B cell (primary cell): ENCODE data around the gene FBP1. TPM values are rescaled to one million over a fixed set of nuclear protein-coding genes. Genes with fewer than 3 reads are reported as not detected.

Experiments
- ATAC-seq: fragments of 200-7000 bp; cut with Tn5 transposase; one replicate; pipeline ENCODE4 v1.10.0; 2021; ENCODE audit warnings: low read depth, mild to moderate bottlenecking, moderate number of reproducible peaks, moderate library complexity
- CTCF ChIA-PET: fragments of 350-600 bp; sonication (Branson Sonifier 250); formaldehyde crosslinking; loops from one replicate; lab custom pipeline; 2021; ENCODE audit warnings: antibody characterized with exemption, inconsistent platforms; lab: Charles Lee
- POLR2A ChIA-PET: fragments of 350-600 bp; sonication (Branson Sonifier 250); formaldehyde crosslinking; loops from one replicate; lab custom pipeline; 2021; ENCODE audit warnings: antibody characterized with exemption; lab: Charles Lee
- DNase-seq: peaks from one replicate; pipeline ENCODE4 v3.0.0; 2013
- H2AFZ ChIP-seq: 2 replicates; pipeline ENCODE4 v1.6.1; 2012; ENCODE audit warnings: mild to moderate bottlenecking, low read depth, low read length; ENCODE audit not compliant: insufficient read depth, poor library complexity, severe bottlenecking
- H3K27ac ChIP-seq, 2 donors: 1 replicate in 1 of 2; 2 replicates in 1 of 2; pipeline ENCODE4 v1.5.1; 2012 to 2013; ENCODE audit warnings: low read length in 2 of 2, mild to moderate bottlenecking in 2 of 2, moderate library complexity in 1 of 2
- H3K27me3 ChIP-seq, 4 experiments: fragments of 200-600 bp in 1 of 4; sonication (generic) in 1 of 4; replicated peaks in 1 of 4; 1 replicate in 2 of 4; 2 replicates in 2 of 4; pipeline versions ENCODE4 v1.6.1 to v1.7.0; 2013 to 2016; ENCODE audit warnings: low read length in 3 of 4, mild to moderate bottlenecking in 2 of 4, mixed read lengths in 1 of 4, moderate library complexity in 1 of 4; ENCODE audit not compliant: insufficient read depth in 4 of 4, control insufficient read depth in 3 of 4; ENCODE audit errors: control extremely low read depth in 1 of 4
- H3K36me3 ChIP-seq, 2 experiments: replicated peaks in 1 of 2; 1 replicate in 1 of 2; 2 replicates in 1 of 2; pipeline versions ENCODE4 v1.6.1 to v1.7.1; 2013; ENCODE audit warnings: low read length in 1 of 2; ENCODE audit not compliant: insufficient read depth in 2 of 2, control insufficient read depth in 1 of 2; ENCODE audit errors: control extremely low read depth in 1 of 2, extremely low read depth in 1 of 2
- H3K4me1 ChIP-seq, 2 donors: fragments of 200-600 bp in 1 of 2; sonication (generic) in 1 of 2; 1 replicate in 1 of 2; 2 replicates in 1 of 2; pipeline versions ENCODE4 v1.5.1 to v1.6.1; 2013 to 2017; ENCODE audit warnings: low read length in 2 of 2; ENCODE audit not compliant: control insufficient read depth in 2 of 2, insufficient read depth in 2 of 2
- H3K4me2 ChIP-seq: replicated peaks from 2 replicates; pipeline ENCODE3; 2012; ENCODE audit warnings: mild to moderate bottlenecking, low read depth, low read length; ENCODE audit not compliant: poor library complexity, severe bottlenecking
- H3K4me3 ChIP-seq, 5 experiments: fragments of 200-600 bp in 1 of 5; sonication (generic) in 1 of 5; 1 replicate in 3 of 5; 2 replicates in 2 of 5; pipeline versions ENCODE4 v1.5.1 to v1.7.0; 2011 to 2016; ENCODE audit warnings: low read length in 4 of 5, mild to moderate bottlenecking in 4 of 5, low read depth in 2 of 5, control low read depth in 1 of 5, moderate library complexity in 1 of 5; ENCODE audit not compliant: insufficient read depth in 1 of 5; ENCODE audit errors: control extremely low read depth in 1 of 5, extremely low read depth in 1 of 5
- H3K79me2 ChIP-seq: fragments of 200-600 bp; sonication (generic); one replicate; pipeline ENCODE4 v1.6.0; 2016; ENCODE audit warnings: low read length; ENCODE audit not compliant: control insufficient read depth, insufficient read depth
- H3K9ac ChIP-seq: fragments of 200-600 bp; sonication (generic); 2 replicates; pipeline ENCODE4 v1.6.1; 2017; ENCODE audit warnings: mild to moderate bottlenecking, low read length, moderate library complexity
- H3K9me3 ChIP-seq, 3 donors: one replicate each; pipeline versions ENCODE4 v1.6.1 to v1.7.1; 2013; ENCODE audit warnings: low read length in 2 of 3; ENCODE audit not compliant: control insufficient read depth in 2 of 3, insufficient read depth in 1 of 3; ENCODE audit errors: control extremely low read depth in 1 of 3
- H4K20me1 ChIP-seq: 2 replicates; pipeline ENCODE4 v1.6.0; 2012; ENCODE audit warnings: mild to moderate bottlenecking, low read length; ENCODE audit not compliant: insufficient read depth, control insufficient read depth, poor library complexity, severe bottlenecking
- H3K27ac Mint-ChIP-seq: one replicate; pipeline ENCODE4 v1.8.0; 2021; ENCODE audit warnings: mixed read lengths
- H3K27me3 Mint-ChIP-seq: one replicate; pipeline ENCODE4 v1.8.0; 2021; ENCODE audit warnings: mixed read lengths
- H3K4me1 Mint-ChIP-seq: one replicate; pipeline ENCODE4 v1.8.0; 2021; ENCODE audit warnings: mixed read lengths
- H3K4me3 Mint-ChIP-seq: one replicate; pipeline ENCODE4 v1.8.0; 2021; ENCODE audit warnings: mixed read lengths
- H3K9me3 Mint-ChIP-seq: one replicate; pipeline ENCODE4 v1.8.0; 2022; ENCODE audit warnings: mixed read lengths; ENCODE audit not compliant: insufficient read depth
- EZH2 ChIP-seq: IDR thresholded peaks from 2 replicates; pipeline ENCODE4 v1.6.1; 2012; ENCODE audit warnings: borderline replicate concordance, low read depth, mild to moderate bottlenecking, moderate library complexity, low read length; ENCODE audit not compliant: insufficient read depth, poor library complexity, severe bottlenecking
- WGBS: methylation state at CpG from one replicate; pipeline ENCODE4 v1.1.5; 2013; ENCODE audit warnings: missing lambda C conversion rate; ENCODE audit not compliant: insufficient coverage; 5-methylcytosine and 5-hydroxymethylcytosine counted together
- intact Hi-C: fragments of 100-400 bp; cut with micrococcal nuclease; formaldehyde crosslinking; loops from one replicate; pipeline ENCODE4 v1.10.0; 2022
- polyA minus RNA-seq: library from RNA; depleted of rRNA, polyadenylated mRNA; stranded (reverse); fragments of >200 nt; gene quantifications from 2 replicates; pipeline ENCODE4 v1.2.3, GENCODE V29; 2012
- polyA plus RNA-seq: library from polyadenylated mRNA; depleted of rRNA; stranded (reverse); fragments of >200 nt; gene quantifications from 2 replicates; pipeline ENCODE4 v1.2.3, GENCODE V29; 2012
- total RNA-seq, 2 donors: library from RNA; stranded (reverse); fragments of 120-200 nt in 1 of 2; gene quantifications; 1 replicate in 1 of 2; 2 replicates in 1 of 2; pipeline versions ENCODE4 v1.2.3 to v1.2.4, GENCODE V29; 2013 to 2022
- TF ChIP-seq, protein P1 (sequence below): fragments of 200-600 bp; IDR thresholded peaks from one replicate; pipeline ENCODE4 v1.8.0; 2022; ENCODE audit warnings: antibody characterized with exemption, mild to moderate bottlenecking

The FBP1 gene
- total RNA-seq, result 2.8 and 3.4 TPM in 2 replicates
- 1.4 TPM for total RNA-seq (2013)
- 2.7 and 2.8 TPM in 2 replicates for polyA plus RNA-seq
- polyA minus RNA-seq, result 0.93 and 1.7 TPM in 2 replicates

- CTCF ChIA-PET, result interaction anchor here (0.7 kb wide), 1 partner anchor 42 kb away, joined by 4 read pairs; no protein-coding TSS in a partner anchor
- intact Hi-C loops, result no loop called here
- H3K9ac ChIP-seq, result peak within 1 kb of the TSS; percentile 78
These were observed at the start of gene FBP1 for GRCh38 chr9:94639061-94639998. TSS of gene FBP1 (minus strand) at chr9:94639518. CDS start at chr9:94639310, 208 bp downstream.

More at GRCh38 chr9:94639061-94639998, at the start of gene FBP1:
- Histone ChIP-seq H3K79me2 (no peaks in the 10 kb centered on the region), H3K27me3 (peaks cover 0 to 5% (median 2%) of the 10 kb centered on the region in 4 experiments), H4K20me1 (no peaks in the 10 kb centered on the region), H3K4me1 (peaks cover 10 to 18% of the 10 kb centered on the region in 2 donors), H2AFZ (peak within 1 kb of the TSS; percentile 96), H3K4me3 (peak within 1 kb of the TSS; percentile 41 to 79 (median 66)), H3K27ac (peak within 1 kb of the TSS; percentile 2 to 62), H3K36me3 (no peaks in the 10 kb centered on the region), H3K9me3 (no peaks in the 10 kb centered on the region), H3K4me2 (peak within 1 kb of the TSS; percentile 90)
- TF ChIP-seq, protein P1, sequence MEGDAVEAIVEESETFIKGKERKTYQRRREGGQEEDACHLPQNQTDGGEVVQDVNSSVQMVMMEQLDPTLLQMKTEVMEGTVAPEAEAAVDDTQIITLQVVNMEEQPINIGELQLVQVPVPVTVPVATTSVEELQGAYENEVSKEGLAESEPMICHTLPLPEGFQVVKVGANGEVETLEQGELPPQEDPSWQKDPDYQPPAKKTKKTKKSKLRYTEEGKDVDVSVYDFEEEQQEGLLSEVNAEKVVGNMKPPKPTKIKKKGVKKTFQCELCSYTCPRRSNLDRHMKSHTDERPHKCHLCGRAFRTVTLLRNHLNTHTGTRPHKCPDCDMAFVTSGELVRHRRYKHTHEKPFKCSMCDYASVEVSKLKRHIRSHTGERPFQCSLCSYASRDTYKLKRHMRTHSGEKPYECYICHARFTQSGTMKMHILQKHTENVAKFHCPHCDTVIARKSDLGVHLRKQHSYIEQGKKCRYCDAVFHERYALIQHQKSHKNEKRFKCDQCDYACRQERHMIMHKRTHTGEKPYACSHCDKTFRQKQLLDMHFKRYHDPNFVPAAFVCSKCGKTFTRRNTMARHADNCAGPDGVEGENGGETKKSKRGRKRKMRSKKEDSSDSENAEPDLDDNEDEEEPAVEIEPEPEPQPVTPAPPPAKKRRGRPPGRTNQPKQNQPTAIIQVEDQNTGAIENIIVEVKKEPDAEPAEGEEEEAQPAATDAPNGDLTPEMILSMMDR, result no peak
- no peak for TF ChIP-seq EZH2
- 3% methylated on average over 70 of the region's 79 CpGs for WGBS
- ATAC-seq (peak; percentile 81), DNase-seq (peak; percentile 88)
- Mint-ChIP-seq H3K4me1 (peaks cover 18% of the 10 kb centered on the region), H3K27ac (peak within 1 kb of the TSS; percentile 87), H3K27me3 (peaks cover 3% of the 10 kb centered on the region), H3K9me3 (no peaks in the 10 kb centered on the region), H3K4me3 (peak within 1 kb of the TSS; percentile 94)
- POLR2A ChIA-PET, result interaction anchor here (0.6 to 1.2 kb wide), 3 partner anchors 17 to 1813 kb away, joined by 4 to 11 read pairs (median 8); no protein-coding TSS in a partner anchor
